Measurements from ENCODE around the gene SEZ6.

- no peak for TF ChIP-seq CTCF (IDR thresholded peaks at IDR 0.05; ENCODE audit: low read depth, low read length)
- TF ChIP-seq EZH2phosphoT487 (IDR thresholded peaks at IDR 0.05; ENCODE audit: low read depth) = no peak
Measured at GRCh38 chr17:28973425-28973824, 32.4 kb downstream of the SEZ6 start.

All from OCI-LY3 (cell line).